RWPE1 (cell line): ENCODE data around the gene ZBTB5.

Experiments used
- CTCF ChIA-PET: fragments of 350-600 bp; sonication (Branson Sonifier 250); formaldehyde crosslinking; extraction: SDS; loops from one replicate; lab custom pipeline; 2021; lab: Yijun Ruan, JAX
- POLR2A ChIA-PET: fragments of 400-600 bp; formaldehyde crosslinking; extraction: SDS; loops from one replicate; lab custom pipeline; 2020; ENCODE audit warnings: antibody characterized with exemption; ENCODE audit not compliant: low non-redundant PET; lab: Yijun Ruan, JAX
- DNase-seq: peaks from one replicate; pipeline ENCODE4 v3.0.0; 2012; ENCODE audit warnings: low spot score
- H3K27ac ChIP-seq: fragments of 450-650 bp; 2 replicates; pipeline ENCODE4 v1.5.1; 2017
- CTCF ChIP-seq: fragments of 450-650 bp; conservative IDR thresholded peaks from 2 replicates; pipeline ENCODE4 v1.5.1; 2017; ENCODE audit warnings: low read depth, mild to moderate bottlenecking

Gene ZBTB5

GRCh38 chr9:37499297-37499696, 34.0 kb upstream of the ZBTB5 start:
- ChIA-PET CTCF (no interaction called here), POLR2A (no interaction called here)
- no peak overlapping the region for H3K27ac ChIP-seq
- DNase-seq = no peak
- no peak for TF ChIP-seq CTCF

- no peak for TF ChIP-seq CTCF
- ChIA-PET CTCF (interaction anchor here (0.6 kb wide), 1 partner anchor 257 kb away, joined by 3 read pairs; no protein-coding TSS in a partner anchor), POLR2A (no interaction called here)
- no peak for DNase-seq
- H3K27ac ChIP-seq = no peak overlapping the region
These were observed 33.2 kb upstream of the ZBTB5 start for GRCh38 chr9:37498457-37498856.

DNA sequence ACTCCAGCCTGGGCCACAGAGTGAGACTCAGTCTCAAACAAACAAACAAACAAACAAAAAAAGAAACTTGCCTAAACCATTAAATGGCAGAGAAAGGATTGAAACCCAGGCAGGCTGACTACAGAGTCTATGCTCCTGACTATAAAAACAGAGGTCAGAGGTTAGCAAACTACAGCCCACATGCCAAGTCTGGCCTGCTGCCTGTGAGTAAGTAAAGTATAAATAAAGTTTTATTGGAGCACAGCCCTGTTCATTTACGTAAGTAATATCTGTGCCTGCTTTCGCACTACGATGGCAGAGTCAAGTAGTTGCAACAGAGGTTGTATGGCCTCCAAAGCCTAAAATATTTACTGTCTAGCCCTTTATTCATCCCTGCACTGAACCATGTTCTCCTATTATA, 32.1 kb upstream of the ZBTB5 start:
- no peak for DNase-seq
- CTCF ChIA-PET = no interaction called here

DNA sequence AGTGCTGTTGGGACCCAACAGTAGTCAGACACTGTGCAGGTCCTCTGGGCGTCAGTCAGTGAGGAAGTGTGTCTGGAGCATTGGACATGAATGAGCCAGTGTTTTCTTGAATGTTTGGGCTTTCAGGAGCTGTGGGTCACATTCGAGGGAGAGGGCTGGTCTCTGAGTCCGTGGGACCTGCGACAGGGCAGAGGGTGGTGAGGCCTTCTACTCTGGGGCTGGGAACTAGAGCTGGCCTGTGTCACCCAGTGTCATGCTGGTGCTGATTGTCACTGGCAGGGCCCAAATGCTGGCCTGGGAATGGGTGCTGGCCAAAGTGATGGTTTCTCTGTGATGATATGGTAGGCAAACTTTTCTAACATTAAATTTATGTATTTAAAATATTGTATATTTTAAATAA, 30.8 kb upstream of the ZBTB5 start:
- H3K27ac ChIP-seq = 0 out of 2 replicates have a peak overlapping the region, but pooled peaks have one; percentile 19
- POLR2A ChIA-PET = no interaction called here
- no peak for TF ChIP-seq CTCF
- CTCF ChIA-PET = no interaction called here
- no peak for DNase-seq

More for the DNA sequence above, 32.1 kb upstream of the ZBTB5 start:
- POLR2A ChIA-PET = no interaction called here
- TF ChIP-seq CTCF = no peak
- no peak overlapping the region for H3K27ac ChIP-seq

DNA sequence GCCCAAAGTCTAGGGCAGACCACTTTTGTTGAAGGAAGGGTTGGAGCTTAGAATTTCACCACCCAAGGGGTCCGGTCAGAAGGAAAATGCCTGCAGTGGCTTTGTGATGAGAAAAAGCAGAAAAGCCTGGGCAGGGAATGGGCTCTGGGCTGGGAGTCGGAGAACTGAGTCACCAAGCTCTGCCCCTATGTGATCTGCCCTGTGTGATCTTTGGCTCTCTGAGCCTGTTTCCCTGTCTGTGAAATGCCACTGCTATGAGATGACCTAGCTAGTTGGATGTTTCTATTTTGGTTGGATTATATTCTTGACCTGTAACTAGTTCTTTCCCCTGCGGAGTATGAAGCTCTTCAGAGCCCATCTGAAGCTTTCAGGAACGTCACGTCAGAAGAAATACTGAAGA, 30.3 kb upstream of the ZBTB5 start:
- 0 out of 2 replicates have a peak overlapping the region, but pooled peaks have one; percentile 19 for H3K27ac ChIP-seq
- POLR2A ChIA-PET = no interaction called here
- DNase-seq = no peak
- no peak for TF ChIP-seq CTCF
- CTCF ChIA-PET = interaction anchor here (0.6 to 1.0 kb wide), 3 partner anchors 9 to 227 kb away, joined by 3 to 5 read pairs (median 4); no protein-coding TSS in a partner anchor

DNA sequence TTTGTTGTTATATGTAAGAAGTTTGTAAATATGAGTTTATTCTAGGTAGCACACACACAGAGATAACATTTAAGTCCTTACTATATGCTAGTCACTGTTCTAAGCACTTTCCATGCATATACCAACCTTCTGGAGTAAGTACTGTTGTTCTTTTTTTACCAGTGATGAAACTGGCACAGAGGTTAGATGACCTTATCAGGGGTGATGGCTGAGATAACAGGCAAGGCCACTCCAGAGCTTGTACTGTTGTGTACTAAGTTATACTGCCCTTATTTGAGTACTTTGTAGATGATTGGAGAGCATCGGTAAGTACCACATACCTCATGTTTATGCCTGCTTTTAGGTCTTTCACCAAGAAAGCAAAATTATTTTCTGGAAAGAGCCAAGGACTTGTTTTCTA, 26.7 kb upstream of the ZBTB5 start:
- no peak overlapping the region for H3K27ac ChIP-seq
- no peak for TF ChIP-seq CTCF
- CTCF ChIA-PET = no interaction called here
- no peak for DNase-seq
- POLR2A ChIA-PET = no interaction called here
